ENCODE data around the gene CYP1B1.

Gene CYP1B1

DNA sequence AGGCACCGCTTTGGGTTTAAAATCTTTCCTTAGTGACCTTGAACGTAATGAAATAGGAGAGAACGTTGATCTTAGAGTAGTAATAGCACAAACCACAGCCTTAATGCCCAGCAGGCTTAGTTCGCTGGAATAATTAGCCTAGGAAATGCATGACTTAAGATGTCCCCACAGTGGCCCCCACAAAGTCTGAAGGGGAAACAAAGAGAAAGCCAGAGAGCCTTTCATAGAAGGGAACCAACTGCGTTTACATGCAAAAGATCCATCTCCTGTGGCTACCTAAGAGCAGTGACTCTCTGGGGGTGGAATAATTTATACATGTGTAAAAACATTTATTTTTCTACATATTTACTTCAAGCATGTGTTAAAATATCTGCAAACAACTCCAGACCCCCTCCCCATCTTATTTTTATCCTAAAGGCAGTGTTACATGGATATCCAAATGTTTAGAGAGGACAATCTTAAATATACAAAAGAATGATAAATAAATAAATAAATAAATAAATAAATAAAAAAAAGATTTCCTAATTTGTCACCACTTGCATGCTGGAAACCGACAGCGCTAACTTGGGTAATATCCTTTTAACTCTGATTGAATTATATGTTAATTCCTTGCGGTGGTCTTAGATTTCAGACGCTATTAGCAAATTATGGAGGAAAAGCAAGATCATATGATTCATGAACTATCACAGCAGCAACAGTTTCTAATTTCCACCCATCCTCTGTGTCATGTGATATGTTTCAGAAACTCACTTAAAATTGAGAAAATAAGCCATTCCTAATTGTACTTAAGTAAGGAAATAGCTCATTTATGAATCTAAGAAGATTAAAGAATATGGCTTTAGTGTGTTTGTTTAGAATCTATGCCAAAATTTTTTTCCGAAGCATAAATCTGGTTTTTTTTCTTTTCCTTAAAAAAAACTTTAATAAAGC, 23.4 kb upstream of the CYP1B1 start:
- H3K79me1 ChIP-seq (replicated peaks; ENCODE audit: low read length, poor library complexity, severe bottlenecking): peaks cover 4% of the 10 kb centered on the region
- H2BK12ac ChIP-seq (ENCODE audit: low read length in 2 of 2): peak overlapping the region; percentile 17 to 49
- H3K9ac ChIP-seq (ENCODE audit: low read length): peak overlapping the region; percentile 89
- H3K14ac ChIP-seq (ENCODE audit: low read length in 2 of 2): peak overlapping the region in 1 of 2 experiments; percentile 71
- peak overlapping the region; percentile 63 for H3K4me2 ChIP-seq (ENCODE audit: low read length, poor library complexity, severe bottlenecking)
- peak overlapping the region; percentile 37 for H2AFZ ChIP-seq (ENCODE audit: low read depth, low read length)
- H3K23ac ChIP-seq (ENCODE audit: low read length in 2 of 2): no peak overlapping the region
- H3K27me3 ChIP-seq (ENCODE audit: control insufficient read depth in 1 of 2, insufficient read depth in 1 of 2, low read length in 2 of 2): no peaks in the 10 kb centered on the region
- peak overlapping the region; percentile 98 for H3K27ac ChIP-seq (ENCODE audit: low read length, poor library complexity, severe bottlenecking)
- peak; percentile 34 for DNase-seq
- H3K36me3 ChIP-seq (ENCODE audit: control insufficient read depth in 1 of 2, insufficient read depth in 2 of 2, low read depth in 1 of 2, low read length in 2 of 2): no peaks in the 10 kb centered on the region
- peaks cover 9% of the 10 kb centered on the region for H3K9me3 ChIP-seq (ENCODE audit: control insufficient read depth, low read length)
- peak overlapping the region; percentile 85 for H2BK5ac ChIP-seq (ENCODE audit: low read depth, low read length, poor library complexity, severe bottlenecking)
- H3K4me3 ChIP-seq (ENCODE audit: insufficient read depth in 1 of 2, low read depth in 1 of 2, low read length in 2 of 2): peak overlapping the region in 1 of 2 experiments; percentile 60
- 47% methylated on average over 8 of the region's 10 CpGs for WGBS
- peak overlapping the region; percentile 64 for H2AK5ac ChIP-seq (ENCODE audit: low read length, severe bottlenecking)
- peak overlapping the region; percentile 12 for H4K8ac ChIP-seq (ENCODE audit: low read length)
- H2BK15ac ChIP-seq (ENCODE audit: low read depth, poor library complexity, severe bottlenecking): no peak overlapping the region
- peak overlapping the region; percentile 18 for H4K91ac ChIP-seq (ENCODE audit: low read length)
- H2BK120ac ChIP-seq (ENCODE audit: low read depth, low read length): peak overlapping the region; percentile 11
- H3K4ac ChIP-seq (ENCODE audit: low read depth in 1 of 2, low read length in 2 of 2): peak overlapping the region; percentile 35 to 84
- H3K4me1 ChIP-seq (ENCODE audit: control insufficient read depth, insufficient read depth, low read depth, low read length): peaks cover 14% of the 10 kb centered on the region
- peak overlapping the region; percentile 1 to 94 for H3K18ac ChIP-seq (ENCODE audit: low read depth in 1 of 2, low read length in 2 of 2)

- H2AFZ ChIP-seq (ENCODE audit: low read depth, low read length): no peak overlapping the region
Measured at GRCh38 chr2:38098421-38099098, 22.6 kb upstream of the CYP1B1 start.

DNA sequence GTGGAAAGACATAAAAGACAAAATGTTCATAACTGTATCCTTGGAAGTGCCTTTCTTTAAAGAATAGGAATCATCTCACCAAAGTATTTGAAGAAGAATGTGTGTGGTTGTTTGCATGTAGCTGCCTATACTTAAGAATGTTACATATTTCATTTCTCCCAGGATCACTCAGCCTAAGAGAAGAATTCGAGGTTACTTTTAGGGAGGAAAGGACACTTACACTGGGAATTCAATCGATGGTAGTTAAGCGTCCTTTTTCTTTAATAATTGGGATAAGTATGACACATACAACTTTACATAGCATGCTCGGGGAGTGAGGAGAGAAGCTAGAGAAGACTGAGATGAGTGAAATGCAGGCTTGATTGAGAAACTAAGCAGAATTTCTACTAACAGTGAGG, 22.0 kb upstream of the CYP1B1 start:
- H2AK5ac ChIP-seq (ENCODE audit: low read length, severe bottlenecking): peak overlapping the region; percentile 92
- peak overlapping the region; percentile 63 for H3K4me2 ChIP-seq (ENCODE audit: low read length, poor library complexity, severe bottlenecking)
- H3K27me3 ChIP-seq (ENCODE audit: control insufficient read depth in 1 of 2, insufficient read depth in 1 of 2, low read length in 2 of 2): no peaks in the 10 kb centered on the region
- H2BK5ac ChIP-seq (ENCODE audit: low read depth, low read length, poor library complexity, severe bottlenecking): peak overlapping the region; percentile 91
- 24% methylated on average over 4 of the region's 4 CpGs for WGBS
- peaks cover 5% of the 10 kb centered on the region for H3K9me3 ChIP-seq (ENCODE audit: control insufficient read depth, low read length)
- no peak overlapping the region for H3K14ac ChIP-seq (ENCODE audit: low read length in 2 of 2)
- H3K4me3 ChIP-seq (ENCODE audit: insufficient read depth in 1 of 2, low read depth in 1 of 2, low read length in 2 of 2): peak overlapping the region in 1 of 2 experiments; percentile 60
- peaks cover 16% of the 10 kb centered on the region for H3K4me1 ChIP-seq (ENCODE audit: control insufficient read depth, insufficient read depth, low read depth, low read length)
- DNase-seq: peak; percentile 68
- peak overlapping the region in 1 of 2 experiments; percentile 88 for H3K4ac ChIP-seq (ENCODE audit: low read depth in 1 of 2, low read length in 2 of 2)
- no peak overlapping the region for H2BK15ac ChIP-seq (ENCODE audit: low read depth, poor library complexity, severe bottlenecking)
- peak overlapping the region in 1 of 2 experiments; percentile 72 for H3K18ac ChIP-seq (ENCODE audit: low read depth in 1 of 2, low read length in 2 of 2)
- peaks cover 4% of the 10 kb centered on the region for H3K79me1 ChIP-seq (replicated peaks; ENCODE audit: low read length, poor library complexity, severe bottlenecking)
- peak overlapping the region; percentile 98 for H3K27ac ChIP-seq (ENCODE audit: low read length, poor library complexity, severe bottlenecking)
- peak overlapping the region in 1 of 2 experiments; percentile 63 for H2BK12ac ChIP-seq (ENCODE audit: low read length in 2 of 2)
- no peak overlapping the region for H3K23ac ChIP-seq (ENCODE audit: low read length in 2 of 2)
- H4K8ac ChIP-seq (ENCODE audit: low read length): no peak overlapping the region
- no peaks in the 10 kb centered on the region for H3K36me3 ChIP-seq (ENCODE audit: control insufficient read depth in 1 of 2, insufficient read depth in 2 of 2, low read depth in 1 of 2, low read length in 2 of 2)
- no peak overlapping the region for H2BK120ac ChIP-seq (ENCODE audit: low read depth, low read length)
- H4K91ac ChIP-seq (ENCODE audit: low read length): no peak overlapping the region
- H3K9ac ChIP-seq (ENCODE audit: low read length): peak overlapping the region; percentile 89
- no peak overlapping the region for H2AFZ ChIP-seq (ENCODE audit: low read depth, low read length)

More at GRCh38 chr2:38098421-38099098, 22.6 kb upstream of the CYP1B1 start:
- Histone ChIP-seq H2AK5ac (ENCODE audit: low read length, severe bottlenecking) (peak overlapping the region; percentile 92), H3K27ac (ENCODE audit: low read length, poor library complexity, severe bottlenecking) (peak overlapping the region; percentile 98), H3K9ac (ENCODE audit: low read length) (peak overlapping the region; percentile 89), H3K36me3 (ENCODE audit: control insufficient read depth in 1 of 2, insufficient read depth in 2 of 2, low read depth in 1 of 2, low read length in 2 of 2) (no peaks in the 10 kb centered on the region), H2BK5ac (ENCODE audit: low read depth, low read length, poor library complexity, severe bottlenecking) (peak overlapping the region; percentile 91), H3K9me3 (ENCODE audit: control insufficient read depth, low read length) (peaks cover 9% of the 10 kb centered on the region), H3K4ac (ENCODE audit: low read depth in 1 of 2, low read length in 2 of 2) (peak overlapping the region; percentile 35 to 88), H4K8ac (ENCODE audit: low read length) (peak overlapping the region; percentile 66), H3K18ac (ENCODE audit: low read depth in 1 of 2, low read length in 2 of 2) (peak overlapping the region; percentile 72 to 94), H3K4me1 (ENCODE audit: control insufficient read depth, insufficient read depth, low read depth, low read length) (peaks cover 15% of the 10 kb centered on the region), H2BK15ac (ENCODE audit: low read depth, poor library complexity, severe bottlenecking) (peak overlapping the region; percentile 6), H2BK12ac (ENCODE audit: low read length in 2 of 2) (peak overlapping the region; percentile 17 to 49), H3K4me3 (ENCODE audit: insufficient read depth in 1 of 2, low read depth in 1 of 2, low read length in 2 of 2) (peak overlapping the region in 1 of 2 experiments; percentile 60), H3K79me1 (replicated peaks; ENCODE audit: low read length, poor library complexity, severe bottlenecking) (peaks cover 4% of the 10 kb centered on the region), H3K14ac (ENCODE audit: low read length in 2 of 2) (no peak overlapping the region), H4K91ac (ENCODE audit: low read length) (peak overlapping the region; percentile 32), H2BK120ac (ENCODE audit: low read depth, low read length) (peak overlapping the region; percentile 67), H3K27me3 (ENCODE audit: control insufficient read depth in 1 of 2, insufficient read depth in 1 of 2, low read length in 2 of 2) (no peaks in the 10 kb centered on the region), H3K23ac (ENCODE audit: low read length in 2 of 2) (no peak overlapping the region), H3K4me2 (ENCODE audit: low read length, poor library complexity, severe bottlenecking) (peak overlapping the region; percentile 63)
- 20% methylated on average over 9 of the region's 11 CpGs for WGBS
- DNase-seq: peak; percentile 73

All from mesenchymal stem cell (in vitro differentiated cells and primary cell).